Measurements from ENCODE around the gene PLPPR4.

- TF ChIP-seq RFX5 (IDR thresholded peaks at IDR 0.05; ENCODE audit: low read depth, low read length) (no peak), POLR2A (IDR thresholded peaks at IDR 0.05; ENCODE audit: low read depth, low read length) (no peak), CTCF (conservative IDR thresholded peaks at IDR 0.05; ENCODE audit: low read depth, low read length) (no peak), SMC3 (IDR thresholded peaks at IDR 0.05; ENCODE audit: low read depth, low read length) (no peak), RAD21 (IDR thresholded peaks at IDR 0.05; ENCODE audit: low read length) (no peak), CEBPB (IDR thresholded peaks at IDR 0.05; ENCODE audit: low read depth, low read length) (no peak), USF2 (IDR thresholded peaks at IDR 0.05; ENCODE audit: low read depth, low read length) (no peak), BHLHE40 (IDR thresholded peaks at IDR 0.05; ENCODE audit: low read depth, low read length) (no peak), MAFK (IDR thresholded peaks at IDR 0.05; ENCODE audit: low read depth, low read length) (no peak), MAZ (IDR thresholded peaks at IDR 0.05; ENCODE audit: borderline replicate concordance, low read depth, low read length) (no peak), MXI1 (IDR thresholded peaks at IDR 0.05; ENCODE audit: borderline replicate concordance, low read depth, low read length) (no peak), RCOR1 (IDR thresholded peaks at IDR 0.05; ENCODE audit: insufficient replicate concordance, low read length) (no peak)
Measured at GRCh38 chr1:99306056-99306455, 41.8 kb downstream of the PLPPR4 start.

Measured in IMR-90 (cell line).